Jurkat, Clone E6-1 (cell line): ENCODE measurements around the gene SRP68. TPM values are rescaled to one million over a fixed set of nuclear protein-coding genes. Genes with fewer than 3 reads are reported as not detected.

Experiments used
- DNase-seq: peaks from one replicate; pipeline ENCODE4 v3.0.0-alpha.2; 2011; ENCODE audit warnings: low read depth, low spot score
- H3K4me3 ChIP-seq: 2 replicates; pipeline ENCODE4 v1.5.1; 2011; ENCODE audit warnings: mild to moderate bottlenecking, low read length, control low read depth, moderate library complexity
- polyA plus RNA-seq: library from polyadenylated mRNA; unstranded; fragments of >200 nt; gene quantifications from one replicate; pipeline ENCODE4 v1.2.1, GENCODE V29; 2012; ENCODE audit warnings: missing spikeins; ENCODE audit not compliant: insufficient read length, insufficient read depth

The SRP68 gene
- polyA plus RNA-seq = 134 TPM

GRCh38 chr17:76072148-76072858 lies at the start of gene SRP68:
Gene SRP68 (minus strand): TSS chr17:76072517. CDS start chr17:76072491, 26 bp downstream.
- H3K4me3 ChIP-seq = peak within 1 kb of the TSS; percentile 69

GRCh38 chr17:76121932-76122430 lies 49.7 kb upstream of the SRP68 start:
- no peak overlapping the region for H3K4me3 ChIP-seq

More at GRCh38 chr17:76072148-76072858, at the start of gene SRP68:
- peak; percentile 83 for DNase-seq

DNA sequence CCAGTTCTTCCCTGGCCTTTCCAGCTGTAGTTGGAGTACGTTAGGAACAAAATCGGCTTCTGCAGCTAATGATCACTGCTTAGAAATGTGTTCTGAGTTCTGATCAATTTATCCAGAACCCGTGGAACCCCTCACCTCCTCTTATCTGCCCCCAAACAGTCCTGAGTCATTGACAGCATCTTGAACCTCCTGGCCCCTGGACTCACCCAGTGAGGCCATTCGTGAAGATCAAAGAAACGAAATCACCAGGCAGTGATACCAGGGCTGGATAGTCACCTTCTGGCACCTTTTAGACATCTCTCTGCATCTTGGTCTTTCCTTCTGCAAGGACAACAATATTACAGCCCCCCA lies 48.3 kb upstream of the SRP68 start:
- no peak for DNase-seq

More at GRCh38 chr17:76121932-76122430, 49.7 kb upstream of the SRP68 start:
- no peak for DNase-seq

GRCh38 chr17:76119409-76120371 lies 47.4 kb upstream of the SRP68 start:
- H3K4me3 ChIP-seq = no peak overlapping the region
- no peak for DNase-seq

More for the DNA sequence above, 48.3 kb upstream of the SRP68 start:
- H3K4me3 ChIP-seq = no peak overlapping the region

GRCh38 chr17:76115138-76115754 lies 42.9 kb upstream of the SRP68 start:
- DNase-seq = no peak
- H3K4me3 ChIP-seq = no peak overlapping the region

GRCh38 chr17:76111956-76112355 lies 39.6 kb upstream of the SRP68 start:
- no peak for DNase-seq
- H3K4me3 ChIP-seq = no peak overlapping the region

DNA sequence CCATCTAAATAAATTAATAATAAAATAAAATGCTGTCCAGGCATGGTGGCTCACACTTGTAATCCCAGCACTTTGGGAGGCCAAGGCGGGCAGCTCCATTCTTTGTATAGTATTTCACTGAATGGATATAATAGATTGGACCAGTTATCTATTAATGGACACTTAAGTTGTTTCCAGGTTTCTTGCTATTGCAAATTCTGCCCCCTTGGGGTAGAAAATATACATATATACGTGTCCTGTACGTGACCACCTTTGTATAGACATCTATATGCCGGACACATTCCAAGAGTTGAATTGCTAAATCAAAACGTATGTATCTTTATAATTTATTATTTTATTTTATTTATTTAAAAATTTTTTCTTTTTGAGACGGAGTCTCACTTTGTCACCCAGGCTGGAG lies 35.2 kb upstream of the SRP68 start:
- DNase-seq = peak; percentile 27
- no peak overlapping the region for H3K4me3 ChIP-seq

GRCh38 chr17:76106703-76107102 lies 34.4 kb upstream of the SRP68 start:
- H3K4me3 ChIP-seq = no peak overlapping the region
- DNase-seq = no peak

DNA sequence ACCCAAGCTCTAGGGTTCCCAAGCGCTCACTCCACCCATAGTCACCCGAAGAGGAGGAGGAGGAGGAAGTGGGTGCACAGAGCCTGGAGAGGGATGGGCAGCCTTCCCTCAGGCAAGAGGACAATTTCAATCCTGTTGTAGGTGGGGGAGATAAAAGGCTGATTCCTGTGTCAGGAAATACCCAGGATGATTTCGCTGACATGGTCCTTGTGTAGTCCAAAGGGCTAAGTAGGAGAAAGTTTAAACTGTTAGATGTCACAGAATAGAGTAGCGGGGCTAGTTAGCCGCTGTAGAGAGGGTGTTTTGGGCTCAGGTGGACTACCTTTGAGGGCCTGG lies 32.5 kb upstream of the SRP68 start:
- DNase-seq = no peak
- H3K4me3 ChIP-seq = no peak overlapping the region

- no peak for DNase-seq
These were observed 32.0 kb upstream of the SRP68 start for GRCh38 chr17:76104140-76104895.

DNA sequence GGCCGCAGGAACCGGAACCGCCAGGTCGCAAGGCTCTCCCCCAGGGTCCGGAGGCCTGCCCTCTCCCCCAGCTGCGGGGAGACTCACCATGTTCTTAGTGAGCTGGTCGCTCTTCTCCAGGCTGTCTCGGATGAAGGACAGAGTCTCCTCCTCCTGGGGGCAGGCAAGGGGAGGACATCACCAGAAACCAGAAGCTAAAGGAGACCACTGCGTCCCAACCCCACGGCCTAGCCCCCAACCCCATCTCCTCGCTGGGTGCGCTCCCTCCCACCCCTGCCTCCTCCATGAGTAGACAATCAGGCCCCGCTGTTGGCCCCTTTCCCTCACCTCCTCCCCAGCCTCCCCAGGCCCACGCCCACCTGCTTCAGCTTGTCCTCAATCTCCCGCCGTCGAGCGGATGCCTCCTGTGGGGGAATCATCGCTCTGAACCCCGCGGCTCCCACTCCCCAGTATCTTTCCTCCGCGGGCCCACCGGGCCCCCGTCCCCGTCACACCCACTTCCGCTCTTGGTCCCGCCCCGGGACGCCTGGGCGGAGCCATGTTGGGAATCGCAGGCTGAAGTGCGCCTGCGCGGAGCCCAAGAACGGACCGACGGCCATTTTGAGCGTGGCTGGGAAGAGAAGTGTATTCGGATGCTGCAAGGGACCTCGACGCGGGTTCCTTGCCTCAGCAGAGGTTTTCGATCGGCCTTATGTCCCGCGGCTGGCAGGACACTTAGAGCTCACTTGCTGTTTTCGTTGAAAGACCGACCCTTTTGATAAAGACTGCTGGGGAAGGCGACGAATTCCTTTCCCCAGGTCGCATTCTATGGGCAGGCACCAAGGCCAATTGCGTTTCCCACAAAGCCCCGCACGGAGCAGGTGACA lies 31.2 kb upstream of the SRP68 start, which contains the start of gene EXOC7:
Gene EXOC7 (minus strand): TSS at position 514 of the 866 bp plus-strand sequence. CDS start 95 bp downstream, at position 419.
- peak within 1 kb of the TSS; percentile 92 for H3K4me3 ChIP-seq
- peak; percentile 89 for DNase-seq

More at GRCh38 chr17:76104140-76104895, 32.0 kb upstream of the SRP68 start:
- peak overlapping the region; percentile 92 for H3K4me3 ChIP-seq

GRCh38 chr17:76102944-76103273 lies 30.6 kb upstream of the SRP68 start:
- no peak for DNase-seq
- H3K4me3 ChIP-seq = peak overlapping the region; percentile 92

GRCh38 chr17:76097716-76098295 lies 25.5 kb upstream of the SRP68 start:
- DNase-seq = no peak
- H3K4me3 ChIP-seq = no peak overlapping the region

DNA sequence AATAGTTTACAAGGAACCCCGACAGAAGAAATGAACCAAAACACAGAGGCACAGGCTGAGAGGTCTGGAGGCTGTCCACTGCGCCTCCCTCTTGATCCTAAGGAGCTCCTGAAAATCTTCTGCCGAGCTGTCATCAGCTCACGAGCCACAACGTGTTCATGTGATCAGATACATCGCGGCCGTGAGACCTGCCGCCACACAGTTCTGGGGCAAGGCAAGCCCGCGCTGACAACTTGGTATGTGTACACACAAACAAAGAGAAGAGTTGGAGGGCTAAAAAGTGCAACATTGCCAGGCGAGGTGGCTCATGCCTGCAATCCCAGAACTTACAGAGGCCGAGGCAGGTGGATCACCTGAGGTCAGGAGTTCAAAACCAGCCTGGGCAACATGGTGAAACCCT lies 23.6 kb upstream of the SRP68 start:
- no peak for DNase-seq
- no peak overlapping the region for H3K4me3 ChIP-seq

- no peak for DNase-seq
- no peak overlapping the region for H3K4me3 ChIP-seq
These were observed 21.7 kb upstream of the SRP68 start for GRCh38 chr17:76094046-76094445.

DNA sequence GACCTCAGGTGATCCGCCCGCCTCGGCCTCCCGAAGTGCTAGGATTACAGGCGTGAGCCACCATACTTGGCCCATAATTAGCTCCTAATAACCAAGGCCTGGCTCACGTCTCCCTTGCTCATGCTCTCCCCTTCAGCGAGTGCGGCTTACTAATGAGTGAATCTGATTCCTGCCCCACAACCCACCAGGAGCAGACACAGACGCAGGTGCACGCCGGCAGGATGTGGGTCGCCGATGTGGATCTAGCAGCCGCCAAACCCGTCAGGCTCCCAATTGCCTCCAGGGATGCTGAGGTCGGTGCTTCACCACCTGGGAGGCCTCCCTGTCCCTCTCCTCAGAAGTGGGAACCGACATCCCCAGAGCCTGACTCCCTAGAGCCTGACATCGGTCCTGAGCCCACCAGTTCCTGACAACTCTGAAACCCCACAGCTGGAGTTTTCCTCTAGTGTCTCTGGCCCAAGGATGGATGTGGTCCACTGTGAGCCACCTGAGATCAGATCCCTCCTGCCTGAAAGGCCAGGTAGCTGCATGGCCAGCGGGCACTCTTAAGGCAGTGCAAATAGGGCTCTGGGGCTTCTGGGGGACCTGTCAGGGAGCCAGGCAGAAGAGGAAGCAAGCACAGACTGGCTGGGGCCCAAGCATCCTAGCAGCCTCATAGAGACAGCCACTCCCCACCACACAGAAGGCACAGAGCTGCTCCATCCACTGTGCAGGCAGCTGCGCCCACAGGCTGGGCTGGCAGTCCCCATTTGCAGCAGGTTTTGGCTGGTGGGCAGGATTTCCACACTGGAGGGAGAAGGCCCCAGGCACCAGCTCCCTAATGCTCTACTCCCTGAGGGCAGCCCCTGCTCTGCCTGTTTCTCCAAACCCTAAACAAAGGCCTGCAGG lies 20.5 kb upstream of the SRP68 start:
- H3K4me3 ChIP-seq = peak overlapping the region; percentile 23
- DNase-seq = peak; percentile 89
